GM23338 (cell line): Measurements from ENCODE around the gene ITGB6. TPM values are rescaled to one million over a fixed set of nuclear protein-coding genes. Genes with fewer than 3 reads are reported as not detected.

ENCODE experiments used
- ATAC-seq: fragments of 200-7000 bp; cut with Tn5 transposase; 3 replicates; pipeline ENCODE4 v1.9.1; 2020
- DNase-seq: peaks from one replicate; pipeline ENCODE4 v3.0.0-alpha.2; 2015; ENCODE audit warnings: low spot score
- H2AFZ ChIP-seq: fragments of 200-600 bp; sonication (generic); 2 replicates; pipeline ENCODE4 v1.8.0; 2016; ENCODE audit warnings: antibody characterized with exemption, mild to moderate bottlenecking, moderate library complexity
- H3F3A ChIP-seq: fragments of 200-600 bp; sonication (generic); replicated peaks from 2 replicates; pipeline ENCODE4 v1.8.0; 2017; ENCODE audit warnings: antibody characterized with exemption, mixed run types, low read depth
- H3K27ac ChIP-seq: fragments of 200-600 bp; sonication (generic); 2 replicates; pipeline ENCODE4 v1.6.1; 2016; ENCODE audit warnings: low read depth
- H3K27me3 ChIP-seq: fragments of 200-600 bp; sonication (generic); 2 replicates; pipeline ENCODE4 v1.8.0; 2016; ENCODE audit warnings: mild to moderate bottlenecking, mixed run types, moderate library complexity; ENCODE audit not compliant: insufficient read depth
- H3K36me3 ChIP-seq: fragments of 200-600 bp; sonication (generic); 2 replicates; pipeline ENCODE4 v1.8.0; 2016; ENCODE audit warnings: mild to moderate bottlenecking; ENCODE audit not compliant: insufficient read depth
- H3K4me1 ChIP-seq: fragments of 200-600 bp; sonication (generic); 2 replicates; pipeline ENCODE4 v1.8.0; 2016; ENCODE audit warnings: mild to moderate bottlenecking, moderate library complexity; ENCODE audit not compliant: insufficient read depth
- H3K4me2 ChIP-seq: fragments of 200-600 bp; sonication (generic); 2 replicates; pipeline ENCODE4 v1.7.1; 2017; ENCODE audit warnings: mixed run types
- H3K4me3 ChIP-seq: fragments of 200-600 bp; sonication (generic); 2 replicates; pipeline ENCODE4 v1.6.1; 2016; ENCODE audit warnings: mixed run types
- H3K79me2 ChIP-seq: fragments of 200-600 bp; sonication (generic); replicated peaks from 2 replicates; pipeline ENCODE4 v1.8.0; 2017; ENCODE audit warnings: mild to moderate bottlenecking; ENCODE audit not compliant: insufficient read depth
- H3K9me2 ChIP-seq: fragments of 200-600 bp; sonication (generic); 2 replicates; pipeline ENCODE4 v1.8.0; 2017; ENCODE audit not compliant: insufficient read depth
- H4K20me1 ChIP-seq: fragments of 200-600 bp; sonication (generic); replicated peaks from 2 replicates; pipeline ENCODE4 v1.8.0; 2017; ENCODE audit warnings: mild to moderate bottlenecking; ENCODE audit not compliant: insufficient read depth
- H3K27ac Mint-ChIP-seq: 2 replicates; pipeline ENCODE4 v1.8.0; 2020; ENCODE audit warnings: inconsistent platforms, mild to moderate bottlenecking, moderate library complexity, mixed read lengths
- H3K27me3 Mint-ChIP-seq: 3 replicates; pipeline ENCODE4 v1.8.0; 2022; ENCODE audit warnings: low read depth, mild to moderate bottlenecking, moderate library complexity, mixed read lengths, inconsistent platforms; ENCODE audit not compliant: insufficient read depth, poor library complexity
- H3K36me3 Mint-ChIP-seq: 3 replicates; pipeline ENCODE4 v1.8.0; 2021; ENCODE audit warnings: low read depth, mild to moderate bottlenecking, inconsistent platforms, moderate library complexity, mixed read lengths
- H3K4me1 Mint-ChIP-seq: 3 replicates; pipeline ENCODE4 v1.8.0; 2020; ENCODE audit warnings: mild to moderate bottlenecking, inconsistent platforms, mixed read lengths
- H3K4me3 Mint-ChIP-seq: 3 replicates; pipeline ENCODE4 v1.8.0; 2021; ENCODE audit warnings: moderate library complexity, mild to moderate bottlenecking, inconsistent platforms, mixed read lengths
- H3K9me3 Mint-ChIP-seq: 3 replicates; pipeline ENCODE4 v1.8.0; 2020; ENCODE audit warnings: moderate library complexity, mild to moderate bottlenecking, inconsistent platforms, mixed read lengths
- CREB1 ChIP-seq: fragments of 250-450 bp; sonication (Bioruptor Pico); IDR thresholded peaks from 2 replicates; pipeline ENCODE4 v1.5.0; 2020; ENCODE audit warnings: low read depth, mild to moderate bottlenecking, moderate library complexity
- CTCF ChIP-seq, 2 experiments: fragments of 200-600 bp in 1 of 2; sonication (generic) in 1 of 2; conservative IDR thresholded peaks; 2 replicates each; pipeline versions ENCODE4 v1.5.1 to v1.6.1; 2016 to 2017; ENCODE audit warnings: antibody characterized with exemption in 2 of 2, low read depth in 2 of 2, mild to moderate bottlenecking in 2 of 2, moderate library complexity in 1 of 2
- EZH2 ChIP-seq: fragments of 200-600 bp; sonication (generic); IDR thresholded peaks from one replicate; pipeline ENCODE4 v1.8.0; 2017; ENCODE audit warnings: antibody characterized with exemption, mild to moderate bottlenecking, low read depth; ENCODE audit not compliant: unreplicated experiment
- EZH2phosphoT487 ChIP-seq: fragments of 200-600 bp; sonication (generic); IDR thresholded peaks from one replicate; pipeline ENCODE4 v1.8.1; 2018; ENCODE audit warnings: antibody characterized with exemption; ENCODE audit not compliant: unreplicated experiment
- JUNB ChIP-seq: IDR thresholded peaks from one replicate; pipeline ENCODE4 v1.6.1; 2016; ENCODE audit warnings: antibody characterized with exemption; ENCODE audit not compliant: unreplicated experiment
- NANOG ChIP-seq: IDR thresholded peaks from 2 replicates; pipeline ENCODE4 v1.6.1; 2016; ENCODE audit warnings: antibody characterized with exemption, borderline replicate concordance
- POLR2AphosphoS5 ChIP-seq: IDR thresholded peaks from 2 replicates; pipeline ENCODE4 v1.6.1; 2016; ENCODE audit warnings: antibody characterized with exemption, low read depth
- REST ChIP-seq: IDR thresholded peaks from one replicate; pipeline ENCODE4 v1.6.1; 2018; ENCODE audit warnings: antibody characterized with exemption; ENCODE audit not compliant: unreplicated experiment
- STAT1 ChIP-seq: IDR thresholded peaks from one replicate; pipeline ENCODE4 v1.6.1; 2016; ENCODE audit warnings: antibody characterized with exemption; ENCODE audit not compliant: unreplicated experiment
- ZNF114 ChIP-seq: fragments of 250-450 bp; sonication (Bioruptor Pico); IDR thresholded peaks from 2 replicates; pipeline ENCODE4 v1.5.0; 2020; ENCODE audit warnings: mild to moderate bottlenecking, moderate library complexity
- ZNF331 ChIP-seq: fragments of 250-450 bp; sonication (Bioruptor Pico); IDR thresholded peaks from 2 replicates; pipeline ENCODE4 v1.5.0; 2020; ENCODE audit warnings: low read depth, mild to moderate bottlenecking, moderate library complexity
- polyA plus RNA-seq: library from polyadenylated mRNA; unstranded; fragments of >200 nt; fragmentation: Nextera tagmentation; extraction: Ambion mirVana; gene quantifications from 2 replicates; pipeline ENCODE4 v1.2.1, GENCODE V29; 2016
- total RNA-seq: library from RNA; depleted of rRNA; stranded (reverse); fragments of >200 nt; shearing (Covaris generic); gene quantifications from 2 replicates; pipeline ENCODE4 v1.2.3, GENCODE V29; 2014
- TF ChIP-seq, protein P1 (sequence below): IDR thresholded peaks from 2 replicates; pipeline ENCODE4 v1.6.1; 2016; ENCODE audit warnings: antibody characterized with exemption
- TF ChIP-seq, protein P2 (sequence below): fragments of 250-450 bp; sonication (Bioruptor Pico); IDR thresholded peaks from 2 replicates; pipeline ENCODE4 v1.5.0; 2020; ENCODE audit warnings: mild to moderate bottlenecking, moderate library complexity

The ITGB6 gene
- total and polyA plus RNA-seq, 2 experiments from 2014 or later, result not detected

GRCh38 chr2:160228141-160228917 is 28.3 kb upstream of the ITGB6 start:
- no peaks in the 10 kb centered on the region for H3F3A ChIP-seq
- no peaks in the 10 kb centered on the region; the same call in 2 of the 3 replicates for H3K4me1 Mint-ChIP-seq
- no peak overlapping the region for H3K4me3 ChIP-seq
- no peaks in the 10 kb centered on the region for H3K9me3 Mint-ChIP-seq
- no peaks in the 10 kb centered on the region for H3K9me2 ChIP-seq
- peak overlapping the region; percentile 23; the same call in 1 of the 2 replicates for H2AFZ ChIP-seq
- H3K36me3 Mint-ChIP-seq, result no peaks in the 10 kb centered on the region
- H3K27ac ChIP-seq, result no peak overlapping the region
- H3K79me2 ChIP-seq, result no peaks in the 10 kb centered on the region
- H3K4me1 ChIP-seq, result no peaks in the 10 kb centered on the region
- no peaks in the 10 kb centered on the region for H3K36me3 ChIP-seq
- H3K27me3 Mint-ChIP-seq, result no peaks in the 10 kb centered on the region
- H3K4me3 Mint-ChIP-seq, result no peak overlapping the region
- no peak for DNase-seq
- H4K20me1 ChIP-seq, result no peaks in the 10 kb centered on the region
- TF ChIP-seq JUNB (no peak), ZNF331 (CRISPR knock-in tag) (no peak), CTCF (conservative IDR thresholded peaks at IDR 0.05; ENCODE audit: low read depth in 2 of 2) (no peak), STAT1 (no peak), POLR2AphosphoS5 (no peak), EZH2 (no peak), NANOG (no peak), REST (no peak), ZNF114 (no peak), EZH2phosphoT487 (no peak), CREB1 (no peak)
- TF ChIP-seq, protein P1, sequence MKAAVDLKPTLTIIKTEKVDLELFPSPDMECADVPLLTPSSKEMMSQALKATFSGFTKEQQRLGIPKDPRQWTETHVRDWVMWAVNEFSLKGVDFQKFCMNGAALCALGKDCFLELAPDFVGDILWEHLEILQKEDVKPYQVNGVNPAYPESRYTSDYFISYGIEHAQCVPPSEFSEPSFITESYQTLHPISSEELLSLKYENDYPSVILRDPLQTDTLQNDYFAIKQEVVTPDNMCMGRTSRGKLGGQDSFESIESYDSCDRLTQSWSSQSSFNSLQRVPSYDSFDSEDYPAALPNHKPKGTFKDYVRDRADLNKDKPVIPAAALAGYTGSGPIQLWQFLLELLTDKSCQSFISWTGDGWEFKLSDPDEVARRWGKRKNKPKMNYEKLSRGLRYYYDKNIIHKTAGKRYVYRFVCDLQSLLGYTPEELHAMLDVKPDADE, result no peak
- TF ChIP-seq, protein P2, sequence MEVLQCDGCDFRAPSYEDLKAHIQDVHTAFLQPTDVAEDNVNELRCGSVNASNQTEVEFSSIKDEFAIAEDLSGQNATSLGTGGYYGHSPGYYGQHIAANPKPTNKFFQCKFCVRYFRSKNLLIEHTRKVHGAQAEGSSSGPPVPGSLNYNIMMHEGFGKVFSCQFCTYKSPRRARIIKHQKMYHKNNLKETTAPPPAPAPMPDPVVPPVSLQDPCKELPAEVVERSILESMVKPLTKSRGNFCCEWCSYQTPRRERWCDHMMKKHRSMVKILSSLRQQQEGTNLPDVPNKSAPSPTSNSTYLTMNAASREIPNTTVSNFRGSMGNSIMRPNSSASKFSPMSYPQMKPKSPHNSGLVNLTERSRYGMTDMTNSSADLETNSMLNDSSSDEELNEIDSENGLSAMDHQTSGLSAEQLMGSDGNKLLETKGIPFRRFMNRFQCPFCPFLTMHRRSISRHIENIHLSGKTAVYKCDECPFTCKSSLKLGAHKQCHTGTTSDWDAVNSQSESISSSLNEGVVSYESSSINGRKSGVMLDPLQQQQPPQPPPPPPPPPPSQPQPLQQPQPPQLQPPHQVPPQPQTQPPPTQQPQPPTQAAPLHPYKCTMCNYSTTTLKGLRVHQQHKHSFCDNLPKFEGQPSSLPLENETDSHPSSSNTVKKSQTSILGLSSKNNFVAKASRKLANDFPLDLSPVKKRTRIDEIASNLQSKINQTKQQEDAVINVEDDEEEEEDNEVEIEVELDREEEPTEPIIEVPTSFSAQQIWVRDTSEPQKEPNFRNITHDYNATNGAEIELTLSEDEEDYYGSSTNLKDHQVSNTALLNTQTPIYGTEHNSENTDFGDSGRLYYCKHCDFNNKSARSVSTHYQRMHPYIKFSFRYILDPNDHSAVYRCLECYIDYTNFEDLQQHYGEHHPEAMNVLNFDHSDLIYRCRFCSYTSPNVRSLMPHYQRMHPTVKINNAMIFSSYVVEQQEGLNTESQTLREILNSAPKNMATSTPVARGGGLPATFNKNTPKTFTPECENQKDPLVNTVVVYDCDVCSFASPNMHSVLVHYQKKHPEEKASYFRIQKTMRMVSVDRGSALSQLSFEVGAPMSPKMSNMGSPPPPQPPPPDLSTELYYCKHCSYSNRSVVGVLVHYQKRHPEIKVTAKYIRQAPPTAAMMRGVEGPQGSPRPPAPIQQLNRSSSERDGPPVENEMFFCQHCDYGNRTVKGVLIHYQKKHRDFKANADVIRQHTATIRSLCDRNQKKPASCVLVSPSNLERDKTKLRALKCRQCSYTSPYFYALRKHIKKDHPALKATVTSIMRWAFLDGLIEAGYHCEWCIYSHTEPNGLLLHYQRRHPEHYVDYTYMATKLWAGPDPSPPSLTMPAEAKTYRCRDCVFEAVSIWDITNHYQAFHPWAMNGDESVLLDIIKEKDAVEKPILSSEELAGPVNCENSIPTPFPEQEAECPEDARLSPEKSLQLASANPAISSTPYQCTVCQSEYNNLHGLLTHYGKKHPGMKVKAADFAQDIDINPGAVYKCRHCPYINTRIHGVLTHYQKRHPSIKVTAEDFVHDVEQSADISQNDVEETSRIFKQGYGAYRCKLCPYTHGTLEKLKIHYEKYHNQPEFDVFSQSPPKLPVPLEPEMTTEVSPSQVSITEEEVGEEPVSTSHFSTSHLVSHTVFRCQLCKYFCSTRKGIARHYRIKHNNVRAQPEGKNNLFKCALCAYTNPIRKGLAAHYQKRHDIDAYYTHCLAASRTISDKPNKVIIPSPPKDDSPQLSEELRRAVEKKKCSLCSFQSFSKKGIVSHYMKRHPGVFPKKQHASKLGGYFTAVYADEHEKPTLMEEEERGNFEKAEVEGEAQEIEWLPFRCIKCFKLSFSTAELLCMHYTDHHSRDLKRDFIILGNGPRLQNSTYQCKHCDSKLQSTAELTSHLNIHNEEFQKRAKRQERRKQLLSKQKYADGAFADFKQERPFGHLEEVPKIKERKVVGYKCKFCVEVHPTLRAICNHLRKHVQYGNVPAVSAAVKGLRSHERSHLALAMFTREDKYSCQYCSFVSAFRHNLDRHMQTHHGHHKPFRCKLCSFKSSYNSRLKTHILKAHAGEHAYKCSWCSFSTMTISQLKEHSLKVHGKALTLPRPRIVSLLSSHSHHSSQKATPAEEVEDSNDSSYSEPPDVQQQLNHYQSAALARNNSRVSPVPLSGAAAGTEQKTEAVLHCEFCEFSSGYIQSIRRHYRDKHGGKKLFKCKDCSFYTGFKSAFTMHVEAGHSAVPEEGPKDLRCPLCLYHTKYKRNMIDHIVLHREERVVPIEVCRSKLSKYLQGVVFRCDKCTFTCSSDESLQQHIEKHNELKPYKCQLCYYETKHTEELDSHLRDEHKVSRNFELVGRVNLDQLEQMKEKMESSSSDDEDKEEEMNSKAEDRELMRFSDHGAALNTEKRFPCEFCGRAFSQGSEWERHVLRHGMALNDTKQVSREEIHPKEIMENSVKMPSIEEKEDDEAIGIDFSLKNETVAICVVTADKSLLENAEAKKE (CRISPR knock-in tag), result no peak
- no peak overlapping the region for H3K4me2 ChIP-seq
- no peak for ATAC-seq
- H3K27ac Mint-ChIP-seq, result no peak overlapping the region
- no peaks in the 10 kb centered on the region for H3K27me3 ChIP-seq
